Osteocyte (in vitro differentiated cells): ENCODE measurements around the gene CHST11. TPM values are rescaled to one million over a fixed set of nuclear protein-coding genes. Genes with fewer than 3 reads are reported as not detected.

Experiments used
- DNase-seq: peaks from one replicate; pipeline ENCODE4 v3.0.0; 2021; ENCODE audit warnings: mixed read lengths; ENCODE audit not compliant: unreplicated experiment; ENCODE audit errors: extremely low spot score
- H3K27ac Mint-ChIP-seq: one replicate; pipeline ENCODE4 v1.8.0; 2021; ENCODE audit warnings: mild to moderate bottlenecking, mixed read lengths; ENCODE audit not compliant: unreplicated experiment
- H3K27me3 Mint-ChIP-seq: one replicate; pipeline ENCODE4 v1.8.0; 2021; ENCODE audit warnings: mixed read lengths; ENCODE audit not compliant: unreplicated experiment
- H3K36me3 Mint-ChIP-seq: one replicate; pipeline ENCODE4 v1.8.0; 2021; ENCODE audit warnings: mixed read lengths; ENCODE audit not compliant: unreplicated experiment
- H3K4me1 Mint-ChIP-seq: one replicate; pipeline ENCODE4 v1.8.0; 2021; ENCODE audit warnings: mixed read lengths; ENCODE audit not compliant: unreplicated experiment
- H3K4me3 Mint-ChIP-seq: one replicate; pipeline ENCODE4 v1.8.0; 2021; ENCODE audit warnings: mild to moderate bottlenecking, moderate library complexity, mixed read lengths; ENCODE audit not compliant: unreplicated experiment
- H3K9me3 Mint-ChIP-seq: one replicate; pipeline ENCODE4 v1.8.0; 2021; ENCODE audit warnings: mixed read lengths; ENCODE audit not compliant: unreplicated experiment
- total RNA-seq: library from RNA; stranded (reverse); gene quantifications from 2 replicates; pipeline ENCODE4 v1.2.1, GENCODE V29; 2021
- TF ChIP-seq, protein P1 (sequence below): fragments of 200-600 bp; sonication (generic); IDR thresholded peaks from 2 replicates; pipeline ENCODE4 v1.5.0; 2021; ENCODE audit warnings: antibody characterized with exemption, mild to moderate bottlenecking, moderate library complexity

CHST11 gene
- total RNA-seq, 1 donor from 2014 or later, result 7.5 TPM

- TF ChIP-seq, protein P1, sequence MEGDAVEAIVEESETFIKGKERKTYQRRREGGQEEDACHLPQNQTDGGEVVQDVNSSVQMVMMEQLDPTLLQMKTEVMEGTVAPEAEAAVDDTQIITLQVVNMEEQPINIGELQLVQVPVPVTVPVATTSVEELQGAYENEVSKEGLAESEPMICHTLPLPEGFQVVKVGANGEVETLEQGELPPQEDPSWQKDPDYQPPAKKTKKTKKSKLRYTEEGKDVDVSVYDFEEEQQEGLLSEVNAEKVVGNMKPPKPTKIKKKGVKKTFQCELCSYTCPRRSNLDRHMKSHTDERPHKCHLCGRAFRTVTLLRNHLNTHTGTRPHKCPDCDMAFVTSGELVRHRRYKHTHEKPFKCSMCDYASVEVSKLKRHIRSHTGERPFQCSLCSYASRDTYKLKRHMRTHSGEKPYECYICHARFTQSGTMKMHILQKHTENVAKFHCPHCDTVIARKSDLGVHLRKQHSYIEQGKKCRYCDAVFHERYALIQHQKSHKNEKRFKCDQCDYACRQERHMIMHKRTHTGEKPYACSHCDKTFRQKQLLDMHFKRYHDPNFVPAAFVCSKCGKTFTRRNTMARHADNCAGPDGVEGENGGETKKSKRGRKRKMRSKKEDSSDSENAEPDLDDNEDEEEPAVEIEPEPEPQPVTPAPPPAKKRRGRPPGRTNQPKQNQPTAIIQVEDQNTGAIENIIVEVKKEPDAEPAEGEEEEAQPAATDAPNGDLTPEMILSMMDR, result no peak
- Mint-ChIP-seq H3K4me3 (no peak overlapping the region), H3K4me1 (peaks cover 16% of the 10 kb centered on the region), H3K36me3 (no peaks in the 10 kb centered on the region), H3K27ac (no peak overlapping the region), H3K27me3 (no peaks in the 10 kb centered on the region), H3K9me3 (peaks cover 2% of the 10 kb centered on the region)
- DNase-seq, result no peak
These were observed 231.2 kb downstream of the CHST11 start for GRCh38 chr12:104687823-104688573.

DNA sequence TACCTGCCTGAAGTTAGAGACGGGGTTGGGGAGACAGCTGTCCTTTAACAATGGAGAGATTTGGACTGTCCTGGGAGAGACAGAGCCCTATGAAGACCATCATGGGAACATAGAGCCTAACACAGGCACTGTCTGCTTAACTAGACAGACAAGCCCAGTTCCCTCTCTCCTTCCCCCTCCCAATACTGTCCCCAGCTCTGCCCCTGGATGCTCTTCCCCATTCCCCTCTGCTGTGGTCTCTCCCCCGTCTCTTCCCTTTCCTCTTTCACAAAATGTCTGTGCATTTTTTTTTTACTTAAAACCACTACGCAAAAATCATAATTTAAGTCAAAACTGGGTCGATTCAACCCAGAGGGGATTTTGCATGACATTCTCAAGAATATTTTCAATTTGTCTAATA is 232.9 kb downstream of the CHST11 start:
- TF ChIP-seq, protein P1, result no peak
- no peaks in the 10 kb centered on the region for H3K36me3 Mint-ChIP-seq
- peaks cover 22% of the 10 kb centered on the region for H3K4me1 Mint-ChIP-seq
- H3K9me3 Mint-ChIP-seq, result peaks cover 4% of the 10 kb centered on the region
- H3K27me3 Mint-ChIP-seq, result no peaks in the 10 kb centered on the region
- DNase-seq, result no peak
- no peak overlapping the region for H3K27ac Mint-ChIP-seq
- H3K4me3 Mint-ChIP-seq, result no peak overlapping the region

DNA sequence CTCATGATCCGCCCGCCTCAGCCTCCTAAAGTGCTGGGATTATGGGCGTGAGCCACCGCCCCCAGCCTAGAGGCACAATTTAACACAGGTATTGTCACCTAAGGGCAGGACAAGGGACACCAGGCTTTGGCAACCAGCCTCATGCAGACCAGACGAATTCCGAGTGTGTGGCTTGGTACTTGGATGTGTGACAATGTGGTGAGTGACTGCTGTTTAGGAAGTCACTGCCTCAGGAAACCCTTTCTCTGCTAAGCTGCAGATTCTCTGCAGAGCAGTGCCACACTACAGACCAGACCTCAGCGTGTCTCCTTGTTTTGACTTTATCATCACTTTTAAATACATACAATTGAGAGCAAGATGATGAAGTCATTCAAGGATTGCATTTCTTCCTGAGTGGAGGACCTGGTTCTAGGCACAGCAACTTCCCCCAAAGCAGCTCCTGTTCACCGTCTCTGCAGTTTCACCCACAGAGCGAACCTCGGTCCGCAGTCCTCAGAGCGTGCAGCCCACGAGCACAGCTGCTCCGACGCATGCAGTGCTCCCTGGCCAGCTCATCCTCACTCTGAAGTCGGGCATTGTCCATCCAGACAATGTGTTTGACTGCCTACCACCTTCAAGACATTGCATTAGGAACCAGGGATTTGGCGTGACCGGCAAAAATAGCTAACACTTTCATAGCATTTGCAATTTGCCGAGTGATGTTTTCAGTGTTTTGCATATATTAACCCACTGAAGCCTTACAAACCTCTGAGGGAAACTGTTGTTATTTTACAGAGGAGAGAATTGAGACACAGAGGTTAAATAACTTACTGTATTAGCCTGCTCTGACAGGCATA is 235.2 kb downstream of the CHST11 start:
- no peak overlapping the region for H3K27ac Mint-ChIP-seq
- no peak overlapping the region for H3K4me3 Mint-ChIP-seq
- peaks cover 4% of the 10 kb centered on the region for H3K9me3 Mint-ChIP-seq
- H3K27me3 Mint-ChIP-seq, result no peaks in the 10 kb centered on the region
- H3K36me3 Mint-ChIP-seq, result no peaks in the 10 kb centered on the region
- no peak for DNase-seq
- TF ChIP-seq, protein P1, result no peak
- peaks cover 18% of the 10 kb centered on the region for H3K4me1 Mint-ChIP-seq

- peaks cover 20% of the 10 kb centered on the region for H3K4me1 Mint-ChIP-seq
- no peaks in the 10 kb centered on the region for H3K36me3 Mint-ChIP-seq
- no peak overlapping the region for H3K4me3 Mint-ChIP-seq
- no peaks in the 10 kb centered on the region for H3K27me3 Mint-ChIP-seq
- peaks cover 4% of the 10 kb centered on the region for H3K9me3 Mint-ChIP-seq
- DNase-seq, result no peak
- TF ChIP-seq, protein P1, result no peak
- H3K27ac Mint-ChIP-seq, result no peak overlapping the region
These were observed 235.9 kb downstream of the CHST11 start for GRCh38 chr12:104692557-104693218.
